IPS DF 19.7 (cell line): ENCODE measurements around the gene TRPC4AP.
"Not testable (repeated sequence)": the region's sequence is repeated elsewhere in the genome, so short reads cannot be mapped to it uniquely, and the experiment has no call there.

Experiments used
- DNase-seq: peaks from one replicate; pipeline ENCODE4 v3.0.0-alpha.2; 2013; ENCODE audit warnings: low read depth, low spot score

Gene TRPC4AP

GRCh38 chr20:35059110-35059509 is 33.5 kb downstream of the TRPC4AP start:
- no peak for DNase-seq

GRCh38 chr20:35055445-35056276 is 36.9 kb downstream of the TRPC4AP start:
- no peak for DNase-seq

- DNase-seq: no peak
Measured at GRCh38 chr20:35054814-35055213, 37.8 kb downstream of the TRPC4AP start.

DNA sequence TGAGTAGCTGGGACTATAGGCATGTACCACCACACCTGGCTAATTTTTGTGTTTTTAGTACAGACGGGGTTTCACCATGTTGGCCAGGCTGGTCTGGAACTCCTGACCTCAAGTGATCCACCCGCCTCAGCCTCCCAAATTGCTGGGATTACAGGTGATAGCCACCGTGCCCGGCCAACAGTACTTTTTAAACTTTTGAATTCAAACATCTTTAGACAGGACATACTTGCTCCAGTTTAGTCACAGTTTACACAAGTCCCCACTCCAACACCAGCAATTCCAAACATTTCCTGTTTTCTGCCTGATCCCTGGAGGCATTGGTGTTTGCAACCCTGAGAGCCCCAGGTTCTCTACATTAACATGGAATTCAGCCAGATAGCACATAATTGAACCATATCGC is 40.0 kb downstream of the TRPC4AP start:
- not testable (repeated sequence) for DNase-seq

GRCh38 chr20:35049776-35050352 is 42.7 kb downstream of the TRPC4AP start:
- no peak for DNase-seq

DNA sequence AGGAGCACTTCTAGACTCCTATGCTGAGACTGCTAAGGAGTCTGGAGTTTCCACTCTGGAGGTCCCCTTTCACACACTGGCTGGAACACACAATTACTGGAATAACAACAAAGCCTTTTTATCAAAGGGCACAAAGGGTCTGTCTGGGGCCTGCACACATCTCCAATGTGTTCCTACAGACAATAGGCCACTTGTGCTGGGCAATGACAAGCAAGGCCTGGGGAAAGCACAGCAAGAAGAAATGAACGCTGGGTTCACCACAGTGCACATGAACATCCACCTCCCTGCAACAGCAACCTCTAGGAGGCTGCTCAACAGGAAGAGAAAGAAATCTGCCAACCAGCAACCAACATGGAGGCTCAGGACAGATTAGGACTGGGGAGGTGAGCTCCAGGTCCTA is 43.9 kb downstream of the TRPC4AP start:
- no peak for DNase-seq

DNA sequence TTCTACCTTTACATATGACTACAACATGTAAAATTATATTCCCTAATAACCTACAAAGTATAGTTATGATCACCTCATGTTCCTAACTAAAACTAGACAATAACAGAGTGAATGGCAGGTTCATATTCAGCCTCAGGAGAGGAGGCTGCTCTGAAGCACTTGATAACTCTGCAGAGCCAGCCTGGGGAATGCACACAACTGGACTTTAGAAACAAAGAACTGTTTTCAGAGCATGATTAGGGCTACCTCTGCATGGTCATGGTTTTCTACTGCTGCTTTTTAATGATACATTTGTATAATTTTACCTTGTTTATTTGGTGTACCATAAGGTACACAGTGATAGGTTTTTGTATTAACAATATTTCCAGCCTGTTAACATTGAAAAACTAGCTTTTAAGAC is 50.3 kb downstream of the TRPC4AP start:
- DNase-seq: no peak

- no peak for DNase-seq
Measured at GRCh38 chr20:35040646-35041045, 52.0 kb downstream of the TRPC4AP start.

GRCh38 chr20:35039846-35040489 is 52.6 kb downstream of the TRPC4AP start:
- DNase-seq: no peak

- no peak for DNase-seq
Measured at GRCh38 chr20:35039146-35039545, 53.5 kb downstream of the TRPC4AP start.

DNA sequence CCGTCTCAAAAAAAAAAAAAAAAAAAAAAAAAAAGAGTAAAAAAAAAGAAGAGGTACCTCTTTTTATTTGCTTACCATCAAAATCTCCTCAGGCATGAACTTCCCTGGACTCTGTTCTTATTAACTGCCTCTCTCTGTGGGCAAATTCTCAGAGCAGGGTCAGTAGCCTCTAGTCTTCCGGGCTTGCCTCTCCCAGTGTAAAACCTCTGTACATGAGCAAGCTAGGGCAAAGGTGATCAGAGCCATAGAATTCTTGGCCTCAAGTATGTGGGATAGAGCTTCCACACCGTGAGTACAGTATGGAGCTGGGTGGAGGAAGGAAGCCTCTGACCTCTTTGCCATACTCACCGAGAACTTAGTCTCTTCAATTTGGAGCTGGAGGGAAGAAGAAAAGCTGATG is 58.5 kb downstream of the TRPC4AP start:
- no peak for DNase-seq

DNA sequence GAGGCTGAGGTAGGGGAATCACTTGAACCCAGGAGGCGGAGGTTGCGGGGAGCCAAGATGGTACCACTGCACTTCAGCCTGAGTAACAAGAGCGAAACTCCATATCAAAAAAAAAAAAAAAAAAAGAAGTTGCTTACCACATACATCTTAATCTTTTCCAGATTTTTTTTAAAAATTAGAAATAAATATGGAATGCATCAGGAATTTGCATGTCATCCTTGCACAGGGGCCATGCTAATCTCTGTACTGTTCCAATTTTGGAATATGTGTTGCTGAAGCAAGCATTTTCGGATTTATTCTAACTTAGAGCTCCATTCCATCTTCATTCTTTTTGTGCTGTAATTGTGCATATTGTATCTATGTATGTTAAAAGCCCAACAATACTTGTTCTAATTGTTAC is 62.5 kb downstream of the TRPC4AP start:
- no peak for DNase-seq

DNA sequence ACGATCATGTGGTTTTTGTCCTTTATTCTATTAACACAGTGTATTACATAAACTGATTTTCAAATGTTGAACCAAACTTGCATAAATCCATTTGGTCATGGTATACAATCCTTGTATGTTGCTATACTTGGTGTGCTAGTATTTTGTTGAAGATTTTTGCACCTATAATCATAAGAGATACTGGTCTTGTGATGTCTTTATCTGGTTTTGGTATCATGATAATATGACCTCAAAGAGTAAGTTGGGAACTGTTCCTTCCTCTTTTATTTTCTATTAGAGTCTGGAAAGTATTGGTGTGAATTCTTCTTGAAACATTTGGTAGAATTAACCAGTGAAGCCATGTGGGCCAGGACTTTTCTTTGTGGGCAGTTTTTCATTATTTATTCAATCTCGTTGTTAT is 65.3 kb downstream of the TRPC4AP start:
- DNase-seq: no peak

DNA sequence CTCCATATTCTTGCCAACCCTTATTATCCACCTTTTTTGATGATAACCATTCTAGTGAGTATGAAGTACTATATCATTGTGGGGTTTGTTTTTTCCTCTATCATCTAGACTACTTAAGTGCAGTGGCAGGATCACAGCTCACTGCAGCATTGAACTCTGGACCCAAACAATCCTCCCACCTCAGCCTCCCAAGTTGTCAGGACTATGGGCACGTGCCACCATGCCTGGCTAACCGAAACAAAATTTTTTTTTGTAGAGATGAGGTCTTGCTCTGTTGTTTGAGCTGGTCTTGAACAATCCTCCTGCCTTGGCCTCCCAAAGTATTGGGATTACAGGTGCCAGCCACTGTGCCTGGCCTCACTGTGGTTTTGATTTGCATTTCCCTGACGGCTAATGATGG is 67.5 kb downstream of the TRPC4AP start:
- no peak for DNase-seq

GRCh38 chr20:35023624-35024023 is 69.0 kb downstream of the TRPC4AP start:
- DNase-seq: no peak

- DNase-seq: no peak
Measured at GRCh38 chr20:35021831-35022230, 70.8 kb downstream of the TRPC4AP start.

- DNase-seq: no peak
Measured at GRCh38 chr20:35021063-35021462, 71.5 kb downstream of the TRPC4AP start.

GRCh38 chr20:35020108-35020928 is 72.3 kb downstream of the TRPC4AP start:
- no peak for DNase-seq

- DNase-seq: no peak
Measured at GRCh38 chr20:35018590-35019371, 73.8 kb downstream of the TRPC4AP start.

GRCh38 chr20:35017099-35017835 is 75.3 kb downstream of the TRPC4AP start:
- no peak for DNase-seq

DNA sequence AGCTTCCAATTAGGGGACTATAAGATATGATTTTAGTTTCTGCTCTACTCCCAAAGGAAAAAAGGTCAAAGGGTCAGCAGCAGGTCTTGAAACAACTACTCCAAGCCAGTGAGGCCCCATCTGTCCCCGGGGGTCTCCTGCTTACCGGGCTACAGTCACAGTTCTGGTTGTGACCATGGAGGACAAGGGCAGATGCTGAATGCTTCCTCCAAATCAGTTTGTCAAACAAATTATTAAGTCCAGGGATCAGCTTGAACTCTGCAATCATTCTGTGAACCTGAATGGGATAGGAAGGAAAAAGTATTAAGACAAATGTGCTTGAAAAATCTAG is 76.8 kb downstream of the TRPC4AP start:
- no peak for DNase-seq
